Measurements from ENCODE around the gene MYO5A.
"Not testable (repeated sequence)": the region's sequence is repeated elsewhere in the genome, so short reads cannot be mapped to it uniquely, and the experiment has no call there.

MYO5A gene

DNA sequence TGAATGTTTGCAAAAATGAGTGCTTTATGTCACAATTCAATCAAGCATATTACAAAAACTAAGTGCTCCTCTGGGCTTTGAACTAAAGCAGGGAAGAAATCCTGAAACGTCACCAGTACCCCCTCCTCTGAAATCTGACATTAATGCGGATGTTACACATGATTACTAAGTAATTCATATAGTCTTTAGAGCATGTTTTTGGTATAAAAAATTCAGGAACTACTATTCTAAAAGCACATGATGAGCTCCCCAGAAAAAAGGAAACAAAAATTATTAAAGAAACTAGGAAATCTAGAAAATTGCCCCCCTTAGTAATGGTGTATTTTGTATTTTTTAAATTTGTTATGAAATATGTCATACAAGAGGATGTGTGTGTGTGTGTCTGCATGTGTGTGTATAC, 87.7 kb downstream of the MYO5A start:
- no peaks in the 10 kb centered on the region; the same call in 1 of the 2 replicates for H4K20me1 ChIP-seq (ENCODE audit: insufficient read depth)
- TF ChIP-seq, protein P1, sequence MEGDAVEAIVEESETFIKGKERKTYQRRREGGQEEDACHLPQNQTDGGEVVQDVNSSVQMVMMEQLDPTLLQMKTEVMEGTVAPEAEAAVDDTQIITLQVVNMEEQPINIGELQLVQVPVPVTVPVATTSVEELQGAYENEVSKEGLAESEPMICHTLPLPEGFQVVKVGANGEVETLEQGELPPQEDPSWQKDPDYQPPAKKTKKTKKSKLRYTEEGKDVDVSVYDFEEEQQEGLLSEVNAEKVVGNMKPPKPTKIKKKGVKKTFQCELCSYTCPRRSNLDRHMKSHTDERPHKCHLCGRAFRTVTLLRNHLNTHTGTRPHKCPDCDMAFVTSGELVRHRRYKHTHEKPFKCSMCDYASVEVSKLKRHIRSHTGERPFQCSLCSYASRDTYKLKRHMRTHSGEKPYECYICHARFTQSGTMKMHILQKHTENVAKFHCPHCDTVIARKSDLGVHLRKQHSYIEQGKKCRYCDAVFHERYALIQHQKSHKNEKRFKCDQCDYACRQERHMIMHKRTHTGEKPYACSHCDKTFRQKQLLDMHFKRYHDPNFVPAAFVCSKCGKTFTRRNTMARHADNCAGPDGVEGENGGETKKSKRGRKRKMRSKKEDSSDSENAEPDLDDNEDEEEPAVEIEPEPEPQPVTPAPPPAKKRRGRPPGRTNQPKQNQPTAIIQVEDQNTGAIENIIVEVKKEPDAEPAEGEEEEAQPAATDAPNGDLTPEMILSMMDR (conservative IDR thresholded peaks at IDR 0.05; ENCODE audit: low read depth, low read length): no peak
- no peak overlapping the region for H3K4me3 ChIP-seq (IDR thresholded peaks at IDR 0.05; ENCODE audit: insufficient read depth, low read depth, low read length)
- H3K79me2 ChIP-seq (ENCODE audit: insufficient read depth, low read depth): peaks cover 65% of the 10 kb centered on the region; the same call in 1 of the 2 replicates
- H2AFZ ChIP-seq (ENCODE audit: low read depth): no peak overlapping the region
- peaks cover 64% of the 10 kb centered on the region for H3K4me1 ChIP-seq (ENCODE audit: low read depth, poor library complexity, severe bottlenecking)
- no peak overlapping the region for H3K27ac ChIP-seq
- H3K4me2 ChIP-seq: no peak overlapping the region
- no peak overlapping the region for H3K9ac ChIP-seq
- no peaks in the 10 kb centered on the region for H3K27me3 ChIP-seq (ENCODE audit: insufficient read depth, low read depth)
- no peaks in the 10 kb centered on the region for H3K36me3 ChIP-seq (ENCODE audit: insufficient read depth)

DNA sequence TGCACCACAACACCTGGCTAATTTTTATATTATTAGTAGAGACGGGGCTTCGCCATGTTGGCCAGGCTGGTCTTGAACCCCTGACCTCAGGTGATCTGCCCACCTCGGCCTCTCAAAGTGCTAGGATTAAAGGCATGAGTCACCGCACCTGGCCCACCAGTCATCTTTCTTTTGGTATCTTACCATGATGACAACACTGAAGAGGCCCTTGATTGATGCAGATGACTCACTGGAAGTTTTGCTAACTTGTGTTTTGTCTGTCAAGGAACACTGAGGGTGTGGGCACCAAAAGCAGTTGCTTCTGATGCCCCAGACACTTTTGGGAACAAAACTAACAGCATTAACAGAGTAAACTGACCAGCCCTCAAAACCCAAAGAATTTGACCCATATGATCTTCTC, 88.3 kb downstream of the MYO5A start:
- Histone ChIP-seq H3K36me3 (ENCODE audit: insufficient read depth) (no peaks in the 10 kb centered on the region), H3K4me1 (ENCODE audit: low read depth, poor library complexity, severe bottlenecking) (peaks cover 61% of the 10 kb centered on the region), H3K79me2 (ENCODE audit: insufficient read depth, low read depth) (peaks cover 61% of the 10 kb centered on the region; the same call in 1 of the 2 replicates), H4K20me1 (ENCODE audit: insufficient read depth) (no peaks in the 10 kb centered on the region; the same call in 1 of the 2 replicates), H2AFZ (ENCODE audit: low read depth) (no peak overlapping the region), H3K4me3 (IDR thresholded peaks at IDR 0.05; ENCODE audit: insufficient read depth, low read depth, low read length) (no peak overlapping the region), H3K27me3 (ENCODE audit: insufficient read depth, low read depth) (no peaks in the 10 kb centered on the region), H3K27ac (no peak overlapping the region), H3K9ac (no peak overlapping the region), H3K4me2 (no peak overlapping the region)
- TF ChIP-seq, protein P1 (conservative IDR thresholded peaks at IDR 0.05; ENCODE audit: low read depth, low read length): no peak

DNA sequence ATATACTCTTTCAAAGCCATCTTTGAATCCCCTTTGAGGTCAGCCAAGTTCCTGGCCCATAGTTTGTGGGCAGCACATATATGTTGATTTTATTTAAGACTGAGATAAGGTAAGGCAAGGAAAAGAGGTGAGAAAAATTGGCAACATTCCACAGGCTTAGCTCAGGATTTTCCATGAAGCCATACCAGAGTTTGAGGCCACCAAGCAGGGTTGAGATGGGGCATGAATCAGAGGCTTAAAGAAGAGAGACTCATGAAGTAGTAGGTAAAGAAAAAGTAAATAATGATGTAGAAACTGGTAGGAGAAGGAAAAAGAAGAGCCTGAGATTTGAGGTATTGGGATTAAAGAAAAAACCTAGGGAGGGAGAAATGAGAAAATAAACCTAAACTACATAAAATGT, 89.2 kb downstream of the MYO5A start:
- Histone ChIP-seq H2AFZ (ENCODE audit: low read depth) (no peak overlapping the region), H3K79me2 (ENCODE audit: insufficient read depth, low read depth) (peaks cover 58% of the 10 kb centered on the region; the same call in 1 of the 2 replicates)

DNA sequence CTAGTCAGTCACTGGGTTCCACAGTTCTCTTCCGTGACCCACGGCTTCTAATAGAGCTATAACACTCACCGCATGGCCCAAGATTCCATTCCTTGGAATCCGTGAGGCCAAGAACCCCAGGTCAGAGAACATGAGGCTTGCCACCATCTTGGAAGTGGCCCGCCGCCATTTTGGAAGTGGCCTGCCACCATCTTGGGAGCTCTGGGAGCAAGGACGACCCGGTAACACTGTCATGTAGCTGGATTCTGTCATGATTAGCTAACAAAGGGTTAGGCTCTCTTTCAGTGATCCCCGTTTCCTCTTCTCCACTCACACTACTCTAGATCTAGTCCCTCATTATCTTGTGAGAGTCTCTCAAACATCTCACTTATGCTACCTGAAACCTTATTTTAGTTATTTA, 89.6 kb downstream of the MYO5A start:
- not testable (repeated sequence) for H2AFZ ChIP-seq (ENCODE audit: low read depth); H3K4me2 ChIP-seq; H3K36me3 ChIP-seq (ENCODE audit: insufficient read depth); H3K27ac ChIP-seq; H3K27me3 ChIP-seq (ENCODE audit: insufficient read depth, low read depth); H3K4me3 ChIP-seq (IDR thresholded peaks at IDR 0.05; ENCODE audit: insufficient read depth, low read depth, low read length); H3K9ac ChIP-seq; H4K20me1 ChIP-seq (ENCODE audit: insufficient read depth)
- Histone ChIP-seq H3K4me1 (ENCODE audit: low read depth, poor library complexity, severe bottlenecking) (peaks cover 68% of the 10 kb centered on the region), H3K79me2 (ENCODE audit: insufficient read depth, low read depth) (peaks cover 59% of the 10 kb centered on the region; the same call in 1 of the 2 replicates)

More for the DNA sequence above, 89.2 kb downstream of the MYO5A start:
- H3K4me3 ChIP-seq (IDR thresholded peaks at IDR 0.05; ENCODE audit: insufficient read depth, low read depth, low read length): no peak overlapping the region
- no peaks in the 10 kb centered on the region for H3K36me3 ChIP-seq (ENCODE audit: insufficient read depth)
- no peaks in the 10 kb centered on the region; the same call in 1 of the 2 replicates for H4K20me1 ChIP-seq (ENCODE audit: insufficient read depth)
- no peak overlapping the region for H3K4me2 ChIP-seq
- peaks cover 67% of the 10 kb centered on the region for H3K4me1 ChIP-seq (ENCODE audit: low read depth, poor library complexity, severe bottlenecking)
- TF ChIP-seq, protein P1 (conservative IDR thresholded peaks at IDR 0.05; ENCODE audit: low read depth, low read length): no peak
- no peak overlapping the region for H3K9ac ChIP-seq
- no peaks in the 10 kb centered on the region for H3K27me3 ChIP-seq (ENCODE audit: insufficient read depth, low read depth)
- no peak overlapping the region for H3K27ac ChIP-seq

DNA sequence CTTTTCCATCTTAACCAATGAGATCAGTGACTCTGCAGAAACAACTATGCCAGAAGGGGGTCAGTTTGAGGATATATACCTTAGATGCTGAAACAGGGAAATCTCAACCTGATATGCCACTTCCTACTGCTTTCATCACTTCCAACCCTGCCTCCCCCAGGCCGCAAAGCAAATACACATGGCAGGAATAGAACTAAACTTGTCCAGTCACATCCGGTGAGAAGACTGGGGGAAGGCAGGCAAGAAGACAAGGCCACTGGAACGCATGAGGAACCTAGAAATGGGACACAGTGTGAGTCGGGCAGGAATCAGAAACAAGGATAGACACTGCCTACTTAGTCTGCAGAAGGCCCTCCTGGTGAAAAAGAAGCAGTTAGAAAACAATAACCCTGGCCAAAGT, 90.6 kb downstream of the MYO5A start:
- peaks cover 54% of the 10 kb centered on the region; the same call in 1 of the 2 replicates for H3K79me2 ChIP-seq (ENCODE audit: insufficient read depth, low read depth)
- H4K20me1 ChIP-seq (ENCODE audit: insufficient read depth): no peaks in the 10 kb centered on the region

More for the DNA sequence above, 90.6 kb downstream of the MYO5A start:
- Histone ChIP-seq H2AFZ (ENCODE audit: low read depth) (no peak overlapping the region), H3K27me3 (ENCODE audit: insufficient read depth, low read depth) (no peaks in the 10 kb centered on the region), H3K9ac (no peak overlapping the region), H3K27ac (no peak overlapping the region), H3K4me1 (ENCODE audit: low read depth, poor library complexity, severe bottlenecking) (peaks cover 69% of the 10 kb centered on the region), H3K4me3 (IDR thresholded peaks at IDR 0.05; ENCODE audit: insufficient read depth, low read depth, low read length) (no peak overlapping the region), H3K4me2 (no peak overlapping the region), H3K36me3 (ENCODE audit: insufficient read depth) (no peaks in the 10 kb centered on the region)
- TF ChIP-seq, protein P1 (conservative IDR thresholded peaks at IDR 0.05; ENCODE audit: low read depth, low read length): no peak

Measured in KMS-11 (cell line).